Coronary artery (tissue), 2 donors: ENCODE results near the gene GDF10.

Experiments used
- DNase-seq: peaks from one replicate; pipeline ENCODE4 v3.0.0-alpha.2; 2017; ENCODE audit warnings: low spot score
- H3K27ac ChIP-seq, 2 donors: fragments of 200-600 bp; sonication (generic); one replicate each; pipeline ENCODE4 v1.5.1; 2016 to 2019
- H3K4me3 ChIP-seq: fragments of 200-600 bp; sonication (generic); 2 replicates; pipeline ENCODE4 v1.5.1; 2016; ENCODE audit warnings: mild to moderate bottlenecking, moderate library complexity
- TF ChIP-seq, protein P1 (sequence below): fragments of 200-600 bp; sonication (generic); IDR thresholded peaks from one replicate; pipeline ENCODE4 v1.5.1; 2019; ENCODE audit warnings: antibody characterized with exemption

The GDF10 gene

DNA sequence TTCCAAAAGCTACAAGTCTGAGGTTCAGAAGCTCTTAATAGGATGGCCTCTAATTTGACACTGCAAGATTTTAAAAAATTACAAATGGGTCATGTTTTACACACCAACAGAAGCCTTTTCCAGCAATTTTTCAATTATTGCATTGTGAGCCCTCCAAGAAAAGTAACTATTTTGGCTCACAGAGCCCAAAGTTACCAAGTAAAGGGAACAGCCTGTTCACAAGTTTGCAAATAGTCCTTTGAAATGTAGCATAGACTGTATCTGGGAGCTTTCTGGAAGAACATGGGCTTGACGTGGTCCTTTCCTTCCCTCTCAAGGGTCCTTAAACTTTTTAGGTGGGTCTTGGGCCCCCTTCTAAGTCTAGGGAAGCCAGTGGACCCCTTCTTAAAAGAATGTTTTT is 1.3 kb upstream of the GDF10 start:
- TF ChIP-seq, protein P1, sequence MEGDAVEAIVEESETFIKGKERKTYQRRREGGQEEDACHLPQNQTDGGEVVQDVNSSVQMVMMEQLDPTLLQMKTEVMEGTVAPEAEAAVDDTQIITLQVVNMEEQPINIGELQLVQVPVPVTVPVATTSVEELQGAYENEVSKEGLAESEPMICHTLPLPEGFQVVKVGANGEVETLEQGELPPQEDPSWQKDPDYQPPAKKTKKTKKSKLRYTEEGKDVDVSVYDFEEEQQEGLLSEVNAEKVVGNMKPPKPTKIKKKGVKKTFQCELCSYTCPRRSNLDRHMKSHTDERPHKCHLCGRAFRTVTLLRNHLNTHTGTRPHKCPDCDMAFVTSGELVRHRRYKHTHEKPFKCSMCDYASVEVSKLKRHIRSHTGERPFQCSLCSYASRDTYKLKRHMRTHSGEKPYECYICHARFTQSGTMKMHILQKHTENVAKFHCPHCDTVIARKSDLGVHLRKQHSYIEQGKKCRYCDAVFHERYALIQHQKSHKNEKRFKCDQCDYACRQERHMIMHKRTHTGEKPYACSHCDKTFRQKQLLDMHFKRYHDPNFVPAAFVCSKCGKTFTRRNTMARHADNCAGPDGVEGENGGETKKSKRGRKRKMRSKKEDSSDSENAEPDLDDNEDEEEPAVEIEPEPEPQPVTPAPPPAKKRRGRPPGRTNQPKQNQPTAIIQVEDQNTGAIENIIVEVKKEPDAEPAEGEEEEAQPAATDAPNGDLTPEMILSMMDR, result no peak
- no peak overlapping the region for H3K27ac ChIP-seq
- H3K4me3 ChIP-seq, result no peak overlapping the region
- DNase-seq, result no peak

DNA sequence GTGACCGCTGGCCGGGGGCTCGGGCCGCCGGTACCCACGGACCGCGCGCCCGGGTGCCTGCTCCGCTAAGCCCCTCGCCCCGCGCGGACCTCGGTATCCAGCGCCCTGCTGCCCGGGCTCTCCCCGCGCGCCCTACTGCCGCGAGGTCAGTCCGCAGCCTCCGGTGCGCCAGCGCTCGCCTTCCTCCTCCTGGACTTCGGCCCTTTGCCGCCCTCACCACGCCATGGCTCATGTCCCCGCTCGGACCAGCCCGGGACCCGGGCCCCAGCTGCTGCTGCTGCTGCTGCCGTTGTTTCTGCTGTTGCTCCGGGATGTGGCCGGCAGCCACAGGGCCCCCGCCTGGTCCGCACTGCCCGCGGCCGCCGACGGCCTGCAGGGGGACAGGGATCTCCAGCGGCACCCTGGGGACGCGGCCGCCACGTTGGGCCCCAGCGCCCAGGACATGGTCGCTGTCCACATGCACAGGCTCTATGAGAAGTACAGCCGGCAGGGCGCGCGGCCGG is 483 bp downstream of the GDF10 start:
- TF ChIP-seq, protein P1, result no peak
- Histone ChIP-seq H3K27ac (peak overlapping the region in 1 of 2 donors; percentile 15), H3K4me3 (peak overlapping the region; percentile 76)
- no peak for DNase-seq

DNA sequence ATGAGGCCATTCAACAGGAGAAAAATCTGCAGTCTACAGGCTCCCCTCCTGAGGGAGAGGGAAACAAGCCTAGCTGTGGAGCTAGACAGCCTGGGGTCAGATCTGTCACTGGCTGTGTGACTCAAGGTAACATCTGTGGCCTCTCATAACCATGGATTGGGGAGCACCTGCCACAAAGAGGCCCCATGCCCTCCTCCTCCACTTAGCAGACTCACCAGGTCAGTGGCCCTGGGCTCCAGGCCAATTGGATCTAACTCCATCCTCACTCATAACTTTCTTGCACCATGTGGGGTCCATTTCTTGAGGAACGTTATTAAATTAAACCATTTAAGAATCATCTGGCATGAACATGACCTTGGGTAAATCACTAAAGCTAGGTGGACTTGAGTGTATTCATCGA is 1.8 kb downstream of the GDF10 start:
- DNase-seq, result no peak
- Histone ChIP-seq H3K27ac (no peak overlapping the region), H3K4me3 (no peak overlapping the region)

DNA sequence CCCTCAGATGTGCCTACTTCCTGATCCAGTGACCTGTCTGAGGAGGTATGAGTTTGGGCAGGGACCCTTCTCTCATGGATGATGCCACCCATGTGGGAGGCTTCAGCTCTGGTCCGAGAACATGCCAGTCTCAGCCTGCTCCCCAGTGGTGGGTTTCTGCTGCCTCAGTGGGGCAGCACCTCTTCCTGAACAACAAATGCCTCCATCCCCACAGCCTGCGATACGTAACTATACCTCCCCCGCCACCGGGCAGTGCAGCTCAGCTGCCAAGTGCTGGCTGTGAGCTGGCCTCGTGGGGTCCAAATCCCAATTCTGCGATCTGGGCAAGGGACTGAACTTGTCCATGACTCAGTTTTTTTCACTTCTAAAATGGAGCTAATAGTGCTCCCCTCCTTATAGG is 3.1 kb downstream of the GDF10 start:
- no peak overlapping the region for H3K27ac ChIP-seq
- H3K4me3 ChIP-seq, result no peak overlapping the region
- TF ChIP-seq, protein P1, result no peak
- DNase-seq, result no peak

More for the DNA sequence above, 1.8 kb downstream of the GDF10 start:
- TF ChIP-seq, protein P1, result no peak

DNA sequence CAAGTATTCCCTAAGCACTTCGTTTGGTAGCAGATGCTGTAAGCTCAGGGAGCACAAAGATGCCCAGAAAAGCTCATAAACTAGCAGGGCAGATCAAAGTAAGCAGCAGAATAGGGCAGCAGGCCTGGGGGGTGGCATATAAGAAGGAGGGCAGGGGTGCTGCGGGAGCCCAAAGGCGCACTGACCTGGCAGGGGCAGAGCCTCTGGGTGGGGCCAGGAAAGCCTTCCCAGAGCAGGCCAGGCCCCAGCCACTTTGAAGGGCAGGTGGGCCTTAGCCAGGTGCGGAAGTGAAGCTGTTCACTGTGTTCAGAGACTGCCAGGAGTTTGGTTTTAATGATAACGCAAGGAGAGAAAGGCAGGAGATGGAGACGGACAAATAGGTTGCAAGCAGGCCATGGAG is 3.9 kb downstream of the GDF10 start:
- TF ChIP-seq, protein P1, result no peak
- no peak overlapping the region for H3K27ac ChIP-seq
- no peak overlapping the region for H3K4me3 ChIP-seq
- DNase-seq, result no peak

DNA sequence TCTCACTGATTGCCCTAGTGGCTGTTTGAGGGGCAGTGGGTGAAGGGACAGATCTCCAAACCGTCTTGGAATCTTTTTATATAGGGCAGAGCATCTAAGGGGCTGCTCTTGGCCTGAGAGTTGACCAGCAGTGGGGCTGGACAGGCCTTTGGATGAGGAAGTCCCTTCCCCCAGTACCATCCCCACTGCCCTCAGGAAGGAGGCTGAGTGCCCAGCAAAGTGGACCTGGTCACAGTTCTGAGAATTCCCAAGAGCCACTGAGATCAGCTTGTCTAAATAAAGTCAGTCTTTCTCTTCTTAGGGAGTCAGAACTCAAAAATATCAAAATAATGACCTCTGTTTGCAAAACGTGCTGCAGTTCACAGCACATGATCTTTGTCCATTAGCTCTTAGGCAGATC is 5.6 kb downstream of the GDF10 start:
- H3K27ac ChIP-seq, result no peak overlapping the region
- no peak overlapping the region for H3K4me3 ChIP-seq
- TF ChIP-seq, protein P1, result no peak
- no peak for DNase-seq

DNA sequence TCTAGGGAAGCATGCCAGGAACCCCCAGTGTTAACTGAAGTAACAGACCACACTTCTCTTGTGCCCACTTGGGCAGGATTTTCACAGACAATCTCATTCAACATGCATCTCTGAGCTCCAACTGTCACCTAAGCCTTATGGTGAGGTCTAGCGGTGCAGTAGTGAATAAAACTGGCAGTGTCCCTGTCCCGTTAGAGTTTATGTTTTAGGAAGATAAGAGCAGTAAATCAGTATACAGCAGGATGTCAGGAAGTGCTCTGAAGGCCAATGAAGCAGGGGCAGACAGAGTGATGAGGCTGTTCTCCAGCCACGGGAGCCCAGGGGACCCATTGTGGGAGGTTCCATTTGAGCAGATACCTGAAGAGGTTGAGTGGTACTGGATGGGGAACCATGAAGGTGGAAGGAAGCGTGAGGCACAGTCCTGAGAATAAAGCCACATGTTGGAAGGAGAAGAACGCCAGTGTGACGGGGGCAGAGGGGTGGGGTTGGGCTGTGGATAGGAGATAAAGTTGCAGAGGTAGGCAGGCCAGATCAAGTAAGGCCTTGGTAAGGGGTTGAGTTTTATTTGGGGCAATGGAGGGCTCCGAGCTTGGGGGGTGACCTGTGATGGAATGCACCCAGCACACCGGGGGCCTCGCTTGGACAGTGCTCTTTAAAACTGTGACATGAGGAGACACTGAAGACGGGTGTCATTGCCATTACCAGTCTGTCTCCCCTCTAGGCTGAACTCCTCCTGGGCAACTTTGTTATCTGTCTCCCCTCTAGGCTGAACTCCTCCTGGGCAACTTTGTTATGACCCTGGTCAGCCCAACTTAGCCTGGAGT is 6.6 kb downstream of the GDF10 start:
- H3K4me3 ChIP-seq, result no peak overlapping the region
- TF ChIP-seq, protein P1, result no peak
- DNase-seq, result no peak
- no peak overlapping the region for H3K27ac ChIP-seq
